Measurements from ENCODE around the gene ADAMTS1.

ADAMTS1 gene

GRCh38 chr21:26840201-26840600 lies 5.0 kb downstream of the ADAMTS1 start:
- Mint-ChIP-seq H3K4me1 (ENCODE audit: low read depth) (peaks cover 37% of the 10 kb centered on the region), H3K36me3 (ENCODE audit: low read depth) (peaks cover 39% of the 10 kb centered on the region), H3K9me3 (no peaks in the 10 kb centered on the region), H3K27me3 (ENCODE audit: low read depth) (peaks cover 35% of the 10 kb centered on the region), H3K4me3 (peak overlapping the region; percentile 66), H3K27ac (peak overlapping the region; percentile 23)
- DNase-seq (ENCODE audit: low spot score) = peak; percentile 58

GRCh38 chr21:26837539-26837938 lies 7.7 kb downstream of the ADAMTS1 start:
- Mint-ChIP-seq H3K27ac (no peak overlapping the region), H3K4me3 (no peak overlapping the region), H3K9me3 (no peaks in the 10 kb centered on the region), H3K27me3 (ENCODE audit: low read depth) (peaks cover 20% of the 10 kb centered on the region), H3K36me3 (ENCODE audit: low read depth) (peaks cover 36% of the 10 kb centered on the region), H3K4me1 (ENCODE audit: low read depth) (peaks cover 48% of the 10 kb centered on the region)
- no peak for DNase-seq (ENCODE audit: low spot score)

DNA sequence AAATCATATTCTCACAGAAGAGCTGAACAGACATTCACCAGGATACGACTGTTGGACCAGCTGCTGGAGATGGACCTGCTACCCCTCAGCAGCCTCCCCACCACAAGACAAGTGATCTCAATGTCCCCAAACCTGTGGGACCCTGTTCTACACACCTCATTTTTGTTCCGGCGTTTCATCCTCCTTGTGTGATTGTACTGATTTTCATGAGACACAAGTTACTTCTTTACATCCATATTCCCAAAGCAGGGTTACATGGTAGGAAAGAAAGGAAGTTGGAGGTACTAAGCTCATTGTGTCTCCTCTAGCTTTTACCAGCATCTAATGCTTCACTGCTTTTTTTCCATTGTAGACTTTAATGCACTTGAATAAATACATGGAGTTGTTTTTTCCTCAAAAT lies 8.7 kb downstream of the ADAMTS1 start:
- no peak for DNase-seq (ENCODE audit: low spot score)
- peaks cover 31% of the 10 kb centered on the region for H3K36me3 Mint-ChIP-seq (ENCODE audit: low read depth)

DNA sequence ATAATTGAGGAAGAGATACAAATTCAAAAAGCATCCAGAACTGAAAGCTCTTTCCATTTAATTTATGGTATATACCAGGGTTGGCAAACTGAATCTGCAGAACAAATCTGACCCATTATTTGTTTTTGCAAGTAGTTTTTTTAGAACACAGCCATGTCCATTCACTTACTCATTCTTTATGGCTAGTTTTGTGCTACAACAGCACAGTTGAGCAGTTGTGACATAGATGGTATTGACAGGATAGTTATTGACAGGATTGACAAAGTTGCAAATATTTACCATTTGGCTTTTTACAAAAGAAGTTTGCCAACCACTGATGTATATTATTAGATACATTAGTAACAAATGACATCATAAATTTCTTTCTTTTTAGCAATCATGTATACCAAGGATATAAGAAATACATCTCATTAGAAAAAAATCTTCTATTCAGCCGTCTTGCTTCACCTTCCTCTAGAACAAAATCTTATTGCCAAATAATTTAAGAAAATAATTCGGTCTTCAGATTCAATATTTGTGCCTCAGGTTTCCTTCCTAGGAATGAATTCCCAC lies 9.4 kb downstream of the ADAMTS1 start:
- Mint-ChIP-seq H3K27me3 (ENCODE audit: low read depth) (peaks cover 12% of the 10 kb centered on the region), H3K4me1 (ENCODE audit: low read depth) (peaks cover 58% of the 10 kb centered on the region), H3K9me3 (peaks cover 4% of the 10 kb centered on the region), H3K36me3 (ENCODE audit: low read depth) (peaks cover 30% of the 10 kb centered on the region), H3K4me3 (no peak overlapping the region), H3K27ac (no peak overlapping the region)
- no peak for DNase-seq (ENCODE audit: low spot score)

More for the DNA sequence above, 8.7 kb downstream of the ADAMTS1 start:
- H3K4me1 Mint-ChIP-seq (ENCODE audit: low read depth) = peaks cover 54% of the 10 kb centered on the region
- no peak overlapping the region for H3K27ac Mint-ChIP-seq
- no peak overlapping the region for H3K4me3 Mint-ChIP-seq
- H3K27me3 Mint-ChIP-seq (ENCODE audit: low read depth) = peaks cover 12% of the 10 kb centered on the region
- peaks cover 1% of the 10 kb centered on the region for H3K9me3 Mint-ChIP-seq

- no peak for DNase-seq (ENCODE audit: low spot score)
- Mint-ChIP-seq H3K27ac (no peak overlapping the region), H3K4me3 (peak overlapping the region; percentile 19), H3K36me3 (ENCODE audit: low read depth) (peaks cover 24% of the 10 kb centered on the region), H3K9me3 (peaks cover 4% of the 10 kb centered on the region), H3K27me3 (ENCODE audit: low read depth) (peaks cover 6% of the 10 kb centered on the region), H3K4me1 (ENCODE audit: low read depth) (peaks cover 52% of the 10 kb centered on the region)
These were observed 10.0 kb downstream of the ADAMTS1 start for GRCh38 chr21:26835027-26835713.

DNA sequence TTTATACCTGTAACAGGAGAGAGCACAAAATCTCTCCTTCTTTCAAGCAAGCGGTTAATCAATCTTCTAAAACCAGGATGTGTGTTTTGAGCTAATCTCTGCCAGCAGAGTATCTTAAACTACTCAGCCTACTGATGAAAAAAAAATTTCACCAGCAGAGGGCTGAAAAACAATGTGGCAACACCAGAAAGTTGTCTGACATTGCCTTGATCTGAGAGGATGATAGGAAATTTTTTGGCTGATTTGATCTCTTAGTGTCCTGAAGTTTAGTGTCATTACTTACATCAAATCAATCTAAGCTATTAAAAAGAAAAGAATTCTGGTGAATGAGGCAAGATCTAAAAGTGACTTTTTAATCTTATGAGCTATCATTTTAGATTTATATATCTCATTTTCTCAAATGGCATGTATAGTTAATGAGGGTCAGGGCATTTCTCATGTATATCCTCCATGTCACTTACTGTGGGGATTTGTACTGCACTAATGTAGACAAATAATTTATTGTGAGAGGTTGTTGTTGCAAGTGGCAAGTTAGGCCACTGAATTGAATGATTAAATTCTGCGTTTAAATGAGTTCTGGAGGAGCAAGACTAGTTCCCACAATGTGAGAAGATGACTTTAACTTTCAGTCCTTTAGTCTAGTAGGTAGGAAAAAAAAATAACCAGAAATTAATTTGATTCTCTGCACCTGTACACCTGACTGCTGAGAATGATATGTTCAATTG lies 10.9 kb downstream of the ADAMTS1 start:
- DNase-seq (ENCODE audit: low spot score) = no peak
- Mint-ChIP-seq H3K27me3 (ENCODE audit: low read depth) (peaks cover 5% of the 10 kb centered on the region), H3K4me1 (ENCODE audit: low read depth) (peaks cover 46% of the 10 kb centered on the region), H3K36me3 (ENCODE audit: low read depth) (peaks cover 18% of the 10 kb centered on the region), H3K9me3 (peaks cover 4% of the 10 kb centered on the region), H3K4me3 (peak overlapping the region; percentile 30), H3K27ac (peak overlapping the region; percentile 43)

GRCh38 chr21:26833460-26833939 lies 11.7 kb downstream of the ADAMTS1 start:
- Mint-ChIP-seq H3K4me3 (peak overlapping the region; percentile 27), H3K9me3 (peaks cover 4% of the 10 kb centered on the region), H3K36me3 (ENCODE audit: low read depth) (peaks cover 10% of the 10 kb centered on the region), H3K27me3 (ENCODE audit: low read depth) (peaks cover 5% of the 10 kb centered on the region), H3K4me1 (ENCODE audit: low read depth) (peaks cover 42% of the 10 kb centered on the region), H3K27ac (peak overlapping the region; percentile 47)
- DNase-seq (ENCODE audit: low spot score) = no peak

GRCh38 chr21:26833011-26833410 lies 12.2 kb downstream of the ADAMTS1 start:
- H3K4me1 Mint-ChIP-seq (ENCODE audit: low read depth) = peaks cover 42% of the 10 kb centered on the region
- H3K9me3 Mint-ChIP-seq = peaks cover 4% of the 10 kb centered on the region
- peaks cover 8% of the 10 kb centered on the region for H3K36me3 Mint-ChIP-seq (ENCODE audit: low read depth)
- H3K27me3 Mint-ChIP-seq (ENCODE audit: low read depth) = peaks cover 3% of the 10 kb centered on the region
- peak overlapping the region; percentile 54 for H3K4me3 Mint-ChIP-seq
- DNase-seq (ENCODE audit: low spot score) = no peak
- H3K27ac Mint-ChIP-seq = peak overlapping the region; percentile 62

DNA sequence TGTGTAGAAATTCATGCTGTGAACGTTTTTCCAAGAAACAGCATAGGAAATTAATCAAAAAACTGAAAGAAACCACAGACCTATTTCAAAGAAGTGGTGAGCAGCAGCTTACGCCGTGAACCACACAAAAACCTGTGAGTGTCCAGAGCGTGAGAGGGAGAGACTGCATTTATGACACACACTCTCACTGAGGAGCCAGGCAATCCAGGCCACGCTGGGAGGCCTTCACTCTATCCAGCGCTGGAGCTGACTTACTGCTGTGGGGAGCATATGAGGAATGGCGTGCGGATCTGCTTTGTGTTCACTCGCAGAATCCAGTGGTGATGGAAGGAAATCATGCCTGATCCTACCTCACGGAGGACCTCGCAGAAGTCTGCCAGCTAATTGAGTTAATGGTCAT lies 12.7 kb downstream of the ADAMTS1 start:
- Mint-ChIP-seq H3K4me3 (peak overlapping the region; percentile 54), H3K36me3 (ENCODE audit: low read depth) (peaks cover 6% of the 10 kb centered on the region), H3K27ac (peak overlapping the region; percentile 62), H3K4me1 (ENCODE audit: low read depth) (peaks cover 42% of the 10 kb centered on the region), H3K9me3 (peaks cover 4% of the 10 kb centered on the region), H3K27me3 (ENCODE audit: low read depth) (peaks cover 3% of the 10 kb centered on the region)
- DNase-seq (ENCODE audit: low spot score) = no peak

- Mint-ChIP-seq H3K4me3 (no peak overlapping the region), H3K27ac (no peak overlapping the region), H3K9me3 (peaks cover 17% of the 10 kb centered on the region), H3K4me1 (ENCODE audit: low read depth) (peaks cover 6% of the 10 kb centered on the region), H3K27me3 (ENCODE audit: low read depth) (peaks cover 5% of the 10 kb centered on the region), H3K36me3 (ENCODE audit: low read depth) (no peaks in the 10 kb centered on the region)
- no peak for DNase-seq (ENCODE audit: low spot score)
These were observed 18.4 kb downstream of the ADAMTS1 start for GRCh38 chr21:26826801-26827200.

- Mint-ChIP-seq H3K27me3 (ENCODE audit: low read depth) (no peaks in the 10 kb centered on the region), H3K36me3 (ENCODE audit: low read depth) (no peaks in the 10 kb centered on the region), H3K4me1 (ENCODE audit: low read depth) (peaks cover 3% of the 10 kb centered on the region), H3K27ac (no peak overlapping the region), H3K4me3 (no peak overlapping the region), H3K9me3 (peaks cover 10% of the 10 kb centered on the region)
- no peak for DNase-seq (ENCODE audit: low spot score)
These were observed 24.7 kb downstream of the ADAMTS1 start for GRCh38 chr21:26820509-26820908.

DNA sequence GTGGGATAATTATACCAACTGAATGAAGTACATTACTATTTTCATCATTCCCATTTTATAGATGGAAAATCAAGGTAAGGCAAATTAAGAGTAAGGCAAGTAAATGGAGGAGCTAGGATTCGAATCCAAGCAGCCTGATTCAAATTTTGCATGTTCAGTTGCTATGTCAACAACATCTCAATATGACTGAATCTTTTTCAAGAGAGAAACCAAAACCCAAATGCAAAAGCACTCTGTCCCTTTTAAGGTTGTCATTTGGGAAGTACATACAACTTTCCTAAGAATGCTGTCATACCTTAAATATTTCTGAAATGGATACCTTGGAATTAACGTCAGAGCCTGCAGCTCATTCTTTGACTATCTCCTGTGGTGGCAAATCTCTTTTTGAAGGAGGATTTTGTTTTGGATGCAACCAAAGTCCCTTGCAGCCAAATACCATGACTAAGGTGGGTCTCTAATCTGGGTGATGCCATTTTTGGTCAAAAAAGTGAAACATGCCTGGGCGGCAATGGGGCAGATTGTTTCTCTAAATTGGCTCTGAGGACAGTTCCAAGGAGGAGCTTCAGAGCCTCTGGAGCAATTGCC lies 25.4 kb downstream of the ADAMTS1 start:
- H3K27ac Mint-ChIP-seq = no peak overlapping the region
- H3K9me3 Mint-ChIP-seq = peaks cover 3% of the 10 kb centered on the region
- H3K4me3 Mint-ChIP-seq = no peak overlapping the region
- H3K36me3 Mint-ChIP-seq (ENCODE audit: low read depth) = no peaks in the 10 kb centered on the region
- no peak for DNase-seq (ENCODE audit: low spot score)
- peaks cover 3% of the 10 kb centered on the region for H3K4me1 Mint-ChIP-seq (ENCODE audit: low read depth)
- H3K27me3 Mint-ChIP-seq (ENCODE audit: low read depth) = no peaks in the 10 kb centered on the region

GRCh38 chr21:26818906-26819305 lies 26.3 kb downstream of the ADAMTS1 start:
- no peaks in the 10 kb centered on the region for H3K36me3 Mint-ChIP-seq (ENCODE audit: low read depth)
- H3K4me1 Mint-ChIP-seq (ENCODE audit: low read depth) = peaks cover 3% of the 10 kb centered on the region
- H3K9me3 Mint-ChIP-seq = peaks cover 3% of the 10 kb centered on the region
- no peak overlapping the region for H3K4me3 Mint-ChIP-seq
- no peaks in the 10 kb centered on the region for H3K27me3 Mint-ChIP-seq (ENCODE audit: low read depth)
- DNase-seq (ENCODE audit: low spot score) = no peak
- no peak overlapping the region for H3K27ac Mint-ChIP-seq

DNA sequence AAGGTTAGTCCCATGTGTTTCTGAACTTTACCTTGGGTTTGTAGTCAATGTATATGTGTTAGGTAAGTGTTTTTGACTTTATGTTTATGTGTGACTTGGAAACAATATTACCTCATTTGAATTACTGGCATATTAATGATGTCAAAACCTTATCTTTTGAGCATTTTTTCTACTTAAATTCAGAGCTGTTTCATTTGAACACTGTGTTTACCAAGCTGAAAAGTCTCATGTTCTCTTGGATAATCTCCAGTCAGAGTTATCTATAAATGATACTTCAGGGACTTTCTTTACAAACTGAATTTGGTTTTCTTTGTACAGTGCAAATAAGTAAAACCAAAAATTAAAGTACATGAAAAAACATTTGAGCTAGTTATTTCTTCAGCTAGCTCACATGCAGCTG lies 30.0 kb downstream of the ADAMTS1 start:
- no peaks in the 10 kb centered on the region for H3K36me3 Mint-ChIP-seq (ENCODE audit: low read depth)
- no peak overlapping the region for H3K27ac Mint-ChIP-seq
- no peaks in the 10 kb centered on the region for H3K4me1 Mint-ChIP-seq (ENCODE audit: low read depth)
- no peaks in the 10 kb centered on the region for H3K9me3 Mint-ChIP-seq
- H3K27me3 Mint-ChIP-seq (ENCODE audit: low read depth) = no peaks in the 10 kb centered on the region
- no peak overlapping the region for H3K4me3 Mint-ChIP-seq
- DNase-seq (ENCODE audit: low spot score) = no peak

All from T-helper 2 cell treated with Interferon-gamma antibody and Interleukin-4, amounts not matched to agents 5 μg/mL and 100 μg/mL, for 36 hours (primary cell).